GM19372 (cell line): ENCODE measurements around the gene MKNK1.

Source experiments
- ATAC-seq: cut with Tn5 transposase; IDR thresholded peaks from one replicate; pipeline ENCODE4 v1.9.1; 2021; ENCODE audit warnings: mild to moderate bottlenecking, low read depth, moderate library complexity; ENCODE audit not compliant: unreplicated experiment

MKNK1 gene

GRCh38 chr1:46546210-46546609, 57.9 kb downstream of the MKNK1 start:
- ATAC-seq, result no peak

- ATAC-seq, result no peak
Measured at GRCh38 chr1:46545784-46546183, 58.3 kb downstream of the MKNK1 start.

GRCh38 chr1:46544561-46545240, 59.4 kb downstream of the MKNK1 start:
- ATAC-seq, result no peak

- ATAC-seq, result no peak
Measured at GRCh38 chr1:46543761-46544560, 60.1 kb downstream of the MKNK1 start.

- ATAC-seq, result no peak
Measured at GRCh38 chr1:46543382-46543760, 60.7 kb downstream of the MKNK1 start.

GRCh38 chr1:46539972-46540371, 64.1 kb downstream of the MKNK1 start:
- ATAC-seq, result no peak

- ATAC-seq, result no peak
Measured at GRCh38 chr1:46538147-46538546, 65.9 kb downstream of the MKNK1 start.

GRCh38 chr1:46537651-46538050, 66.4 kb downstream of the MKNK1 start:
- no peak for ATAC-seq

- ATAC-seq, result no peak
Measured at GRCh38 chr1:46536527-46536926, 67.5 kb downstream of the MKNK1 start.

GRCh38 chr1:46535063-46535462, 69.0 kb downstream of the MKNK1 start:
- no peak for ATAC-seq

GRCh38 chr1:46533179-46533864, 70.7 kb downstream of the MKNK1 start:
- ATAC-seq, result peak; percentile 45

- ATAC-seq, result peak; percentile 54
Measured at GRCh38 chr1:46532498-46533178, 71.4 kb downstream of the MKNK1 start.

- no peak for ATAC-seq
Measured at GRCh38 chr1:46532095-46532494, 72.0 kb downstream of the MKNK1 start.

- no peak for ATAC-seq
Measured at GRCh38 chr1:46530791-46531409, 73.2 kb downstream of the MKNK1 start.

GRCh38 chr1:46530311-46530710, 73.8 kb downstream of the MKNK1 start:
- no peak for ATAC-seq

GRCh38 chr1:46529031-46529630, 74.9 kb downstream of the MKNK1 start:
- ATAC-seq, result no peak

- no peak for ATAC-seq
Measured at GRCh38 chr1:46528297-46528955, 75.6 kb downstream of the MKNK1 start.

- peak; percentile 58 for ATAC-seq
Measured at GRCh38 chr1:46527474-46528296, 76.4 kb downstream of the MKNK1 start.
